ENCODE measurements around the gene CD244.

GRCh38 chr1:160891474-160891873, 28.8 kb upstream of the CD244 start:
- TF ChIP-seq CTCF (IDR thresholded peaks at IDR 0.05; ENCODE audit: poor library complexity, severe bottlenecking), result no peak
- no peak for TF ChIP-seq SMC3 (conservative IDR thresholded peaks at IDR 0.05; ENCODE audit: poor library complexity)
- TF ChIP-seq EZH2 (IDR thresholded peaks at IDR 0.05; ENCODE audit: borderline replicate concordance, insufficient read depth, low read length, poor library complexity, severe bottlenecking), result no peak

All from neural cell (in vitro differentiated cells).